GM18868 (cell line): ENCODE measurements around the gene FNDC11.
"Not testable (repeated sequence)": the region's sequence is repeated elsewhere in the genome, so short reads cannot be mapped to it uniquely, and the experiment has no call there.

ENCODE experiments used
- ATAC-seq: cut with Tn5 transposase; IDR thresholded peaks from one replicate; pipeline ENCODE4 v1.9.1; 2021; ENCODE audit warnings: mild to moderate bottlenecking, moderate library complexity; ENCODE audit not compliant: unreplicated experiment

Gene FNDC11

GRCh38 chr20:63553933-63554290, at the start of gene FNDC11:
Gene FNDC11 (plus strand): TSS chr20:63554159. CDS start chr20:63555664, 1,505 bp downstream.
- peak; percentile 26 for ATAC-seq

- no peak for ATAC-seq
Measured at GRCh38 chr20:63504642-63505041, 49.3 kb upstream of the FNDC11 start.

GRCh38 chr20:63505281-63505680, 48.7 kb upstream of the FNDC11 start:
- no peak for ATAC-seq

- no peak for ATAC-seq
Measured at GRCh38 chr20:63505723-63506122, 48.2 kb upstream of the FNDC11 start.

- no peak for ATAC-seq
Measured at GRCh38 chr20:63507083-63507743, 46.7 kb upstream of the FNDC11 start.

GRCh38 chr20:63508072-63508768, 45.7 kb upstream of the FNDC11 start:
- ATAC-seq, result no peak

- no peak for ATAC-seq
Measured at GRCh38 chr20:63509088-63509564, 44.8 kb upstream of the FNDC11 start.

GRCh38 chr20:63513207-63513606, 40.8 kb upstream of the FNDC11 start:
- ATAC-seq, result no peak

- ATAC-seq, result not testable (repeated sequence)
Measured at GRCh38 chr20:63514520-63514919, 39.4 kb upstream of the FNDC11 start.

GRCh38 chr20:63517376-63518309, 36.3 kb upstream of the FNDC11 start:
- ATAC-seq, result no peak

- no peak for ATAC-seq
Measured at GRCh38 chr20:63518351-63518861, 35.6 kb upstream of the FNDC11 start.

- ATAC-seq, result no peak
Measured at GRCh38 chr20:63518946-63519667, 34.9 kb upstream of the FNDC11 start.

GRCh38 chr20:63519668-63520503, 34.1 kb upstream of the FNDC11 start:
- ATAC-seq, result peak; percentile 43

- peak; percentile 62 for ATAC-seq
Measured at GRCh38 chr20:63520504-63520933, 33.4 kb upstream of the FNDC11 start, which contains the start of gene PPDPF. Gene PPDPF (plus strand): TSS chr20:63520765. CDS start chr20:63521309, 544 bp downstream.

- peak; percentile 46 for ATAC-seq
Measured at GRCh38 chr20:63520934-63521601, 32.9 kb upstream of the FNDC11 start.

GRCh38 chr20:63521602-63522001, 32.4 kb upstream of the FNDC11 start:
- ATAC-seq, result no peak

- no peak for ATAC-seq
Measured at GRCh38 chr20:63522091-63522868, 31.7 kb upstream of the FNDC11 start.

GRCh38 chr20:63522981-63523611, 30.9 kb upstream of the FNDC11 start:
- no peak for ATAC-seq
